ENCODE measurements around the gene NIPSNAP3A.

Gene NIPSNAP3A

DNA sequence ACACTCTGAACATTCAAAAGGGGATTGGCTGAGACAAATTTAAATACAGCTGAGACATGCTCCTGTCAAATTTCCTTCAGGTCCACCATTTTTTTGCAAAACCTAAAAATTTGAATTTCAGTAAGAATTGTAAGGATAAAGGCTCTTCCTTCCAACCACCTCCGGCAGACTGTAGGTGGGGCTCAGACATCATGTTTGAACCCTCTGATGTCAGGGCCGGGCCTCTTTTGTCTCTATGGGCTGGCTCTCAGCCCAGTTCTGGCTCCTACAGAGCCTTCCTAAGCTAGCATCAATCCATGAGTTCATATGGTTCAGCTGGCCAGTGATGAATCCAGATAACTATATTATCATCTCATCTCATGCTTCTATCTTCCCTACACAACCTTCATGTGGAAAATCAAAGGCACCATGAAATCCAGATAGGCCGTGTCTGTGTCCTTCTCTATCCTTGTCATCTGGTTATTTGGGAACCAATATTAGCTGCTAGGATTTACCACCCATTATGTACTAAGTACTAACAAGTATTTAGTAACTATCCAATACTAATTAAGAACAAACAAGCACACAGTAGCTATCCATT lies 60.6 kb downstream of the NIPSNAP3A start:
- DNase-seq (ENCODE audit: low read depth), result peak; percentile 24
